Measurements from ENCODE around the gene TMEM132C.

The TMEM132C gene

DNA sequence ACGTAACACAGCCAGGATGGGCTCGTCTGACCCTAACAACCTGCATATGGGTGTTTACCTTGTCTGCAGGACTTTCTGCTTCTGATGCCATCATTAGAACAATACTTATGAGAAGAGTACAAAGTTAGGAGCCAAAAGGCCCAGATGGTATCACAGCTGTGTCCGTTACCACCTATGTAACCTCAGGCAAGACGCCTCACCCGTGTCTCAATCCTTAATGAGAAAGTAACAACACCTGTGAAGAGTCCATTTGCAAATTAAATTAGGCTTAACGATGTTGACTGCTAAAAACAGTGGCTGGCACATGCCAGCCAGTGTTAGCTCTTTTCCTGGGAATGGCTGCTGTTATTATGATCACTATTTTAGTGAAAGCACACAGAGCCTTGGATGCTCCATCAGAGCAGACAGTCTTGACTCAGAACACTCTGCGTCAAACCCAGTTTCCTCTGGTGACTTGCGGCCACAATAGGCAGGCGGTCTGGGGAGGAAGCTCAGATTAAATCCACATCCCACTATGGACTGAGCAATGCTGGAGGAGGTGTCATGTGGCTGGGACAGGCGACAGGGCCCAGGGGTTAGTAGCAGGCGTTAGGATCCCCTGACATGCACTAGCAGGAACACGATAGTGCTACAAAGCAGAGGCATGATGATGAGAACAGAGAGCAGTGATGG lies 431.5 kb downstream of the TMEM132C start:
- TF ChIP-seq, protein P1, sequence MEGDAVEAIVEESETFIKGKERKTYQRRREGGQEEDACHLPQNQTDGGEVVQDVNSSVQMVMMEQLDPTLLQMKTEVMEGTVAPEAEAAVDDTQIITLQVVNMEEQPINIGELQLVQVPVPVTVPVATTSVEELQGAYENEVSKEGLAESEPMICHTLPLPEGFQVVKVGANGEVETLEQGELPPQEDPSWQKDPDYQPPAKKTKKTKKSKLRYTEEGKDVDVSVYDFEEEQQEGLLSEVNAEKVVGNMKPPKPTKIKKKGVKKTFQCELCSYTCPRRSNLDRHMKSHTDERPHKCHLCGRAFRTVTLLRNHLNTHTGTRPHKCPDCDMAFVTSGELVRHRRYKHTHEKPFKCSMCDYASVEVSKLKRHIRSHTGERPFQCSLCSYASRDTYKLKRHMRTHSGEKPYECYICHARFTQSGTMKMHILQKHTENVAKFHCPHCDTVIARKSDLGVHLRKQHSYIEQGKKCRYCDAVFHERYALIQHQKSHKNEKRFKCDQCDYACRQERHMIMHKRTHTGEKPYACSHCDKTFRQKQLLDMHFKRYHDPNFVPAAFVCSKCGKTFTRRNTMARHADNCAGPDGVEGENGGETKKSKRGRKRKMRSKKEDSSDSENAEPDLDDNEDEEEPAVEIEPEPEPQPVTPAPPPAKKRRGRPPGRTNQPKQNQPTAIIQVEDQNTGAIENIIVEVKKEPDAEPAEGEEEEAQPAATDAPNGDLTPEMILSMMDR (conservative IDR thresholded peaks at IDR 0.05; ENCODE audit: low read depth, low read length): no peak

DNA sequence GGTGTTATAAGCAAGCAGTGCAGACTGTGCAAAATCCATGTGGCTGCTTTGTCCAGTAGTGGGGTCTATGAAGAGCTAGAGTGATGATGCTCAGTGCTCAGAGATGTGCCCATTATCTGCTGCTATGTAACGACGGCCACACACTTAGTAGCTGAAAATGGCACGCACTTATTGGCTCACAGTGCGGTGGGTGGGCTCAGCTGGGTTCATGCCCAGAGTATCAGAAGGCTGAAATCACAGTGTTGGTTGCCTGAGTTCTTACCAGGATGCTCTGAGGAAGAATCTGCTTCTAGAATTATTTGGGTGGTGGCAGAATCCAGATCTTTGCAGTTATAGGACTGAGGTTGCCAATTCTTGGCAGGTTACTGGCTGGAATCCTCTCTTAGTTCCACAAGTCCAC lies 432.1 kb downstream of the TMEM132C start:
- no peak for DNase-seq (ENCODE audit: low read depth)
- TF ChIP-seq, protein P1 (conservative IDR thresholded peaks at IDR 0.05; ENCODE audit: low read depth, low read length): no peak
- H3K4me3 ChIP-seq (ENCODE audit: low read depth, low read length): no peak overlapping the region

More for the DNA sequence above, 431.5 kb downstream of the TMEM132C start:
- H3K4me3 ChIP-seq (ENCODE audit: low read depth, low read length): no peak overlapping the region
- DNase-seq (ENCODE audit: low read depth): no peak

DNA sequence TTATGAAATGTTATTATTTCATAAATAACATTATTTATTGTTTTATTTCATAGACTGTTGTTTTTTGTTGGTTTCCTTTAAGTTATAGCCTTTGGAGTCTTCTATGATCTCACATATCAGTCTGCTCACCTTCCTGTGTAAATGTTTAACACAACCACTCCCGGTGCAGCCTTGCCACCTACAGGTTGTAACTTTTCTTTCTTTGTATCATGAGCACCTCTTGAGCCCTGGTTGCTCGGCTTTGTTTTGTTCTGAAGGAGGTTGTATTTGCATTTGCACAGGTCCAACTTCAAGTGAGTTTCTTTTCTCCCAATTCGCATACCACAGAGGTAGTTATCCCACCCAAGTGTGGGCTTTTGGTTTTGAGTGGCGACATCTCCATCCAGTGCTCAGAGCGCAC lies 435.4 kb downstream of the TMEM132C start:
- DNase-seq (ENCODE audit: low read depth): no peak
- TF ChIP-seq, protein P1 (conservative IDR thresholded peaks at IDR 0.05; ENCODE audit: low read depth, low read length): no peak
- no peak overlapping the region for H3K4me3 ChIP-seq (ENCODE audit: low read depth, low read length)

DNA sequence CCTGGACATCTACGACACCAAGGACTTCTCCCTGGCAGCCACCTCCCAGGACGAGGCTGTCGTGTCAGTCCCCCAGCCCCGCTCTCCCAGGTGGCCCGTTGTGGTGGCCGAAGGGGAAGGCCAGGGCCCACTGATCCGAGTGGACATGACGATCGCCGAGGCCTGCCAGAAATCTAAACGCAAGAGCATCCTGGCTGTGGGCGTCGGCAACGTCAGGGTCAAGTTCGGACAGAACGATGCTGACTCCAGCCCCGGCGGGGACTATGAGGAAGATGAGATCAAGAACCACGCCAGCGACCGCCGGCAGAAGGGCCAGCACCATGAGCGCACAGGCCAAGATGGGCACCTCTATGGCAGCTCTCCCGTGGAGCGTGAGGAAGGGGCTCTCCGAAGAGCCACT lies 438.2 kb downstream of the TMEM132C start:
- no peak for DNase-seq (ENCODE audit: low read depth)
- TF ChIP-seq, protein P1 (conservative IDR thresholded peaks at IDR 0.05; ENCODE audit: low read depth, low read length): no peak
- H3K4me3 ChIP-seq (ENCODE audit: low read depth, low read length): no peak overlapping the region

DNA sequence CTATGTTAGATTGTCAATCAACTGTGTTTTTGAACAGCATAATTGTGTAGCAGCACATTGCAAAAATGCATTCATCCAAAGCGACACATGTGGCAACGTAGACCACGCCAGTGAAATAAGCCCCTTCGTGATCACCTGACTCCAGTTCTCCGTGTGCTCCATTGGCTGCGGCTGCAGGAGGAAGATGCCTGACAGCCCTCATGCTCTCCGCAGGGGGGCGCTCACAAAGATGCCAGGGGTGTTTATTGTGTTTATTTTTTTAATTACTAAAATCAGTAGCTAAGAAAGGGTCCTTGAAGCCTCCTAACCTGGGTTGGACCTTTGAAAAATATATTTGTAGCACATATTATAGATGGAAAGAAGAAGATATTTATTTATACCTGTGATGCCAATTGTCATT lies 440.5 kb downstream of the TMEM132C start:
- DNase-seq (ENCODE audit: low read depth): no peak
- TF ChIP-seq, protein P1 (conservative IDR thresholded peaks at IDR 0.05; ENCODE audit: low read depth, low read length): no peak
- H3K4me3 ChIP-seq (ENCODE audit: low read depth, low read length): no peak overlapping the region

DNA sequence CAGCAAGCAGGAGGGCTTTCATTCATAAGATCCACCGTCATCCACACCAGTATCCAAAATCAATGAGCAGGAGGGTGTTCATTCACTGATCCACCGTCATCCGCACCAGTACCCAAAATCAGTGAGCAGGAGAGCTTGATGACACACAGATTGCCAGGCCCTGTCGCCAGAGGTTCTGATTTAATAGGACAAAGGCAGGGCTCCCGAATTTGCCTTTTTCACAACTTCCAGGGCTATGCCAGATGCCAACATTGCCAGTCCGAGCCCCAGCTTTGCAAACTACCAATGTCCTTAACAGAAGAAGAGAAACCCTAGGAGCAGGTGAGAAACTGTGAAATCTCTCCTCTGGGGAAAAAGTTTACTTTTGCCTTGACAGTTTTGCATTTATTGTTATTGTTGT lies 441.8 kb downstream of the TMEM132C start:
- no peak for DNase-seq (ENCODE audit: low read depth)
- H3K4me3 ChIP-seq (ENCODE audit: low read depth, low read length): no peak overlapping the region
- TF ChIP-seq, protein P1 (conservative IDR thresholded peaks at IDR 0.05; ENCODE audit: low read depth, low read length): no peak

DNA sequence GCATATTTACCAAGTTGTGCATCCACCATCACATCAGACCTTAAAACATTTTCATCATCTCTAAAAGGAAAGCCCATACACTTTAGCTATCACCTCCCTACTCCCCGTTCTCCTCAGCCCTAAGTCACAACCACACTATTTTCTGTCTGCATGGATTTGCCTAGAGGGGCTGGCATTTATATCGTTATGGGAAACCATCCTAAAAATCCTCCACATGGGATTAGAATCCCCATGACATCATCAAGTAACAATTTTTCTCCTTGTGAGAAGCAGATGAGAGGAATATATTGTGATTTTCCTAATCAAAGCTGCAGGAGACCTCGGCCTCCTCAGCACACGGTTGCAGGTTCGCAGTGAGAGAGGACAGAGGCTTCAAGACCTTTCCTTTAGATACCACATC lies 442.7 kb downstream of the TMEM132C start:
- DNase-seq (ENCODE audit: low read depth): no peak
- no peak overlapping the region for H3K4me3 ChIP-seq (ENCODE audit: low read depth, low read length)
- TF ChIP-seq, protein P1 (conservative IDR thresholded peaks at IDR 0.05; ENCODE audit: low read depth, low read length): no peak
